PC-9 (cell line): ENCODE results near the gene PLEKHA6.

Experiments
- EZH2 ChIP-seq: fragments of 200-600 bp; sonication (generic); IDR thresholded peaks from 2 replicates; pipeline ENCODE4 v1.8.0; 2017; ENCODE audit warnings: antibody characterized with exemption, low read depth
- TF ChIP-seq, protein P1 (sequence below): fragments of 200-600 bp; sonication (generic); conservative IDR thresholded peaks from 2 replicates; pipeline ENCODE4 v1.6.1; 2017; ENCODE audit warnings: mixed run types, antibody characterized with exemption, mild to moderate bottlenecking, moderate library complexity

DNA sequence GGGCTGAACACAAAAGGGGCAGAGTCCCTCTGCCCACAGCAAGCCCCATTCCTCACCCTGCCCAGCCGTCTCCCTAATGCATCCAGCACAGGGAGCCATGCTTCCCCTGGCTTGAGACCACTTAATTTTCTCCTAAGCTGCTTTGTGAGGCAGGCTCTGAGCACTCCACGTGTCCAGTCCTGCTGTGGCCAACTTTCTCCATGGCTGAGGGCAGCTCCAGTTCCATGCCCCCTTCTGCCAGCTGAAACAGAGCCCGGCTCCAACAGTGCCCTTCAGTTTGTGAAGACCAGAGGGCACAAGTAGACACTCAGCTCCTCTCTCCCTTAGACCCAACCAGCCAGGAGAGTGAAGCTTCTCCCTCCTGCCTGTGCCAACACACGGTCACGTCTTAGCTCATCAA lies 33.8 kb downstream of the PLEKHA6 start:
- TF ChIP-seq, protein P1, sequence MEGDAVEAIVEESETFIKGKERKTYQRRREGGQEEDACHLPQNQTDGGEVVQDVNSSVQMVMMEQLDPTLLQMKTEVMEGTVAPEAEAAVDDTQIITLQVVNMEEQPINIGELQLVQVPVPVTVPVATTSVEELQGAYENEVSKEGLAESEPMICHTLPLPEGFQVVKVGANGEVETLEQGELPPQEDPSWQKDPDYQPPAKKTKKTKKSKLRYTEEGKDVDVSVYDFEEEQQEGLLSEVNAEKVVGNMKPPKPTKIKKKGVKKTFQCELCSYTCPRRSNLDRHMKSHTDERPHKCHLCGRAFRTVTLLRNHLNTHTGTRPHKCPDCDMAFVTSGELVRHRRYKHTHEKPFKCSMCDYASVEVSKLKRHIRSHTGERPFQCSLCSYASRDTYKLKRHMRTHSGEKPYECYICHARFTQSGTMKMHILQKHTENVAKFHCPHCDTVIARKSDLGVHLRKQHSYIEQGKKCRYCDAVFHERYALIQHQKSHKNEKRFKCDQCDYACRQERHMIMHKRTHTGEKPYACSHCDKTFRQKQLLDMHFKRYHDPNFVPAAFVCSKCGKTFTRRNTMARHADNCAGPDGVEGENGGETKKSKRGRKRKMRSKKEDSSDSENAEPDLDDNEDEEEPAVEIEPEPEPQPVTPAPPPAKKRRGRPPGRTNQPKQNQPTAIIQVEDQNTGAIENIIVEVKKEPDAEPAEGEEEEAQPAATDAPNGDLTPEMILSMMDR, result no peak
- TF ChIP-seq EZH2, result no peak
